Measurements from ENCODE around the gene BMPER.

Gene BMPER

DNA sequence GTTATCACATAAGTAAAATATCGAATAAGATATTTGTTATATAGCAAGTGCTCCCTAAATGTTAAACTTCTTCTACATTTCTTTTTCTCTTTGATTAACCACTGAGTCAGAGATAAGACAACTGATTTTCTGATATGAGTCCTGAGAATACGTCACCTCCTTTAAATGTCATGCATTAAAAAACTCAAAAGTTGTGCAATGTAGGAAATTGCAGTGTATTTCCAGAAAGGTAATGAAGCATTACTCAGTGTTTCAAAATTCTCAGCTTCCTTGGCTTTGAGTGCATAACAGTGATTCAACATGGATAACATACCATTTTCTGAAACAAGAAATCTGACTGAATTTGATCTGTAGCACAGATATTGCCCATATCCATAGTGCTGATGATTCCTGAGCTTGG, 155.8 kb downstream of the BMPER start:
- Histone ChIP-seq H3K9me3 (ENCODE audit: low read length) (no peaks in the 10 kb centered on the region), H3K9ac (ENCODE audit: low read length) (no peak overlapping the region), H3K4me1 (ENCODE audit: insufficient read depth, low read length) (peaks cover 13% of the 10 kb centered on the region), H3K4me3 (ENCODE audit: low read depth in 1 of 2, low read length in 2 of 2) (no peak overlapping the region), H3K27me3 (ENCODE audit: control insufficient read depth in 1 of 2, insufficient read depth in 2 of 2, low read length in 2 of 2) (no peaks in the 10 kb centered on the region), H3K27ac (ENCODE audit: low read depth, low read length) (no peak overlapping the region), H3K36me3 (ENCODE audit: insufficient read depth, low read length) (no peaks in the 10 kb centered on the region)

DNA sequence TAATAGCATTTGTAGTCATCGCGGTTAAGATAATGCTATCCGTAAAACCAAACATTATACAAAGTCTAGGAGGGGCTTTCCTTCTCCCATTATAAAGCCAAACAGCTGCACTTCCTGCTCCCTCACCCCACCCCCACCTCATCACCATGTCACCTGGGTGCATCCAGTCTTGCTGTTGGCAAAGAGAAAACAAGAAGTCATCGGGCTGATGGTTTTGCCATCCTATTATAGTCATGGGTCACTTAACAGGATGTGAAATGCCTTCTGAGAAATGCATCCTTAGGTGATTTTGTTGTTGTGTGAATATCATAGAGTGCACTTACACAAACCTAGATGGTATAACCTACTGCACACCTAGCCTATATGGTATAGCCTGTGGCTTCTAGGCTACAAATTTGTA, 157.0 kb downstream of the BMPER start:
- Histone ChIP-seq H3K27ac (ENCODE audit: low read depth, low read length) (no peak overlapping the region), H3K36me3 (ENCODE audit: insufficient read depth, low read length) (no peaks in the 10 kb centered on the region), H3K9me3 (ENCODE audit: low read length) (no peaks in the 10 kb centered on the region), H3K4me1 (ENCODE audit: insufficient read depth, low read length) (peaks cover 21% of the 10 kb centered on the region), H3K4me3 (ENCODE audit: low read depth in 1 of 2, low read length in 2 of 2) (no peak overlapping the region), H3K9ac (ENCODE audit: low read length) (no peak overlapping the region), H3K27me3 (ENCODE audit: control insufficient read depth in 1 of 2, insufficient read depth in 2 of 2, low read length in 2 of 2) (no peaks in the 10 kb centered on the region)

DNA sequence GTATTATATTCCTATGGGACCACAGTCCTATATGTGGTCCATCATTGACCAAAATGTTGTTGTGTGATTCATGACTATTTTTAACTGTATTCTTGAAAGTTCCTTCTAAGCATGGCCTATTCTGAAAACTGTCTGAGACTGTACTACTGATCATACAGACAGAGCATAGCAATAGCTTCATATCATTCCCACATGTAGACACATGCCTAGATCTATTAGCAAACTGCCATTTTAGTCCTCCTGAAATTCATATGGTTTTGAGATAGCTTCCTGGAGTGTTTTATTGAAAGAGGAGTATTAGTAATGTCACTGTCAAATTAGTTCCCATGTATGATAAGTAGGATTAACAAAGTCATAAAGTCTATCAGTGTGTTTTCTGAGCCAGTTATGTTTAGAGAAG, 157.5 kb downstream of the BMPER start:
- peaks cover 24% of the 10 kb centered on the region for H3K4me1 ChIP-seq (ENCODE audit: insufficient read depth, low read length)
- H3K27ac ChIP-seq (ENCODE audit: low read depth, low read length) = no peak overlapping the region
- no peaks in the 10 kb centered on the region for H3K9me3 ChIP-seq (ENCODE audit: low read length)
- H3K4me3 ChIP-seq (ENCODE audit: low read depth in 1 of 2, low read length in 2 of 2) = no peak overlapping the region
- no peaks in the 10 kb centered on the region for H3K36me3 ChIP-seq (ENCODE audit: insufficient read depth, low read length)
- H3K27me3 ChIP-seq (ENCODE audit: control insufficient read depth in 1 of 2, insufficient read depth in 2 of 2, low read length in 2 of 2) = no peaks in the 10 kb centered on the region
- H3K9ac ChIP-seq (ENCODE audit: low read length) = no peak overlapping the region

DNA sequence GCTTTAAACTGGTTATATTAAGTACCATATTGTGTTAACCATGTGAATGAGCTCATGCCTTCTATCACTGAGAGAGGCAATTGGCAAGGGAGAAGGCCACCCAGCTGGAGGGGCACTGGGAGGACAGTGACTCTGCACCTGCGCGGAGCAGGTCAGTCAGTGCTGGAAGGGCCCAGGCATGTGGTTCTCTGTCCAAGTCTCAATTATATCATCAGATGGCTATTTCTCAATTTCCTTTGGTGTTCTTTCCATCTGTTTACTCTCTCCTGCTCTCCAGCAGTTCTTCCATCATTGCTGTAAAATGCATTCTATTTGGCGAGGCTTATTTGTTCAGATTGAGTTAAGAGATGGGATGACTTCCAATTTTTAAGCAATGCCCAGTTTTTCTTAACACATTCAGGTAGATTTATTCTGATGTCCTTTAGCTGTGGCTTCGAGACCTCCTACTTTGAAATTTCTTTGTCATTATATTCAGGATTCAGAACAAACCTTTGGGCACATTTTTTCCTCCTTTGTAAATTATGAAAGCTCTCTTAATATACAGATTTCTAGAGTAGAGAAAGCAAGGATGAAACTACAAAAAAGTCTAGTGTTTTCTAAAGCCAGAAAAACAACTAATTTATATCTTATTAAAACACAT, 159.3 kb downstream of the BMPER start:
- H3K27ac ChIP-seq (ENCODE audit: low read depth, low read length) = no peak overlapping the region

DNA sequence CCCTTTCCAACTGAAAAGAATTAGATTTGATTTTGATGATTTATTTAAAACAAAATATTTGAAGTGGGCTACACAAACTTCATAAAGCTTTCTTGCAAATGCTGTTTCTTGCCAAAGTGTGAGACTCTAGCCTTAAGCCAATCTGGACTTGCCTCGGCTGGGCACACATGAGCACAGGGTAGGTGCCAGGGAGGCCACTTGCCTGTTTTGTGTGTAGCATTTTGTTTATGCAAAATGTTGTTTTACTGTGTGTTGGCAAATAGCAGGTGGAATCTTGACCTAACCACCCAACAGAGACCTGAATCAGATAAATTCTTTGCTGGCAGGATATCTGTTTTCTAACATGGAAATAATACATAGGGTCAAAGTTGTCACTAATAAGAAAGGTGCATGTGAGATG, 161.1 kb downstream of the BMPER start:
- Histone ChIP-seq H3K36me3 (ENCODE audit: insufficient read depth, low read length) (no peaks in the 10 kb centered on the region), H3K4me3 (ENCODE audit: low read depth in 1 of 2, low read length in 2 of 2) (no peak overlapping the region)

More for the DNA sequence above, 159.3 kb downstream of the BMPER start:
- Histone ChIP-seq H3K27me3 (ENCODE audit: control insufficient read depth in 1 of 2, insufficient read depth in 2 of 2, low read length in 2 of 2) (no peaks in the 10 kb centered on the region), H3K9ac (ENCODE audit: low read length) (no peak overlapping the region), H3K36me3 (ENCODE audit: insufficient read depth, low read length) (no peaks in the 10 kb centered on the region), H3K9me3 (ENCODE audit: low read length) (no peaks in the 10 kb centered on the region), H3K4me1 (ENCODE audit: insufficient read depth, low read length) (peaks cover 24% of the 10 kb centered on the region), H3K4me3 (ENCODE audit: low read depth in 1 of 2, low read length in 2 of 2) (no peak overlapping the region)

DNA sequence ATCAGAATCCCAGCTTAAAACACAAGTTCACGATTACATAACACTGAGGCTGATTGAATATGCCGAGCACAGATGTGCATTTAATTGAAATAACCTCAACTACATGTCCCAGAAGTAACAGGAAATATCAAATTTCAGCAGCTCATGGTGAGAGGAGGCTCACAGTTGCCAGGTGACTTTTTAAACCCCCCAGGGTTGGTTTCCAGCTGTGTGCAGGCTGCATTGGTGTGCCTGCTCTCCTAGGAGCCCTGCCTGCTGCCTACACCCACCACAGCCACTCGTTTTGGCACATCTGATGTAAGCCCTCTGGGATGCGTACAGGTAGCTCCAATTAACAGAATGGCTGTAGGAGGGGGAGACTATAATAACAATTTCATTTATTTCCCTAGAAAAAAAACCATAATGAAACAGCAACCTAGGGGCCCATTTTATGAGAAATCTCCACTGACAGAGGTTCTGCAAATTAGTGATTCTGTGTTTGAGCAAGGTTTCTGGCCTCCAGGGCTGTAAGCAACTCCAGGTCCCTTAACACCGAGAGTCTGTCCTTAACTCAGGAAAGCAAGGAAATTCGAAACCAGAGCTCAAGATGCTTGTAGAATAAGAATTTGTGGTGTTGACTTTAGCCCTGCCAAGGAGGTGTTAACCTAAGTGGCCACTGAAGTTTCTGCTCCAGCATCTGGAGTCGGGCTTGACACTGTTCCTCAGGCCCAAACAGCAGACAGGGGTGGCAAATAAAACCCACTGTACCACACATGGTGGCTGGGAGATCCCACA, 161.9 kb downstream of the BMPER start:
- Histone ChIP-seq H3K27ac (ENCODE audit: low read depth, low read length) (no peak overlapping the region), H3K4me1 (ENCODE audit: insufficient read depth, low read length) (peaks cover 37% of the 10 kb centered on the region), H3K27me3 (ENCODE audit: control insufficient read depth in 1 of 2, insufficient read depth in 2 of 2, low read length in 2 of 2) (no peaks in the 10 kb centered on the region), H3K9ac (ENCODE audit: low read length) (no peak overlapping the region), H3K4me3 (ENCODE audit: low read depth in 1 of 2, low read length in 2 of 2) (no peak overlapping the region), H3K36me3 (ENCODE audit: insufficient read depth, low read length) (no peaks in the 10 kb centered on the region), H3K9me3 (ENCODE audit: low read length) (no peaks in the 10 kb centered on the region)

More for the DNA sequence above, 161.1 kb downstream of the BMPER start:
- no peaks in the 10 kb centered on the region for H3K9me3 ChIP-seq (ENCODE audit: low read length)
- no peak overlapping the region for H3K27ac ChIP-seq (ENCODE audit: low read depth, low read length)
- peaks cover 36% of the 10 kb centered on the region for H3K4me1 ChIP-seq (ENCODE audit: insufficient read depth, low read length)
- H3K9ac ChIP-seq (ENCODE audit: low read length) = no peak overlapping the region
- H3K27me3 ChIP-seq (ENCODE audit: control insufficient read depth in 1 of 2, insufficient read depth in 2 of 2, low read length in 2 of 2) = no peaks in the 10 kb centered on the region

DNA sequence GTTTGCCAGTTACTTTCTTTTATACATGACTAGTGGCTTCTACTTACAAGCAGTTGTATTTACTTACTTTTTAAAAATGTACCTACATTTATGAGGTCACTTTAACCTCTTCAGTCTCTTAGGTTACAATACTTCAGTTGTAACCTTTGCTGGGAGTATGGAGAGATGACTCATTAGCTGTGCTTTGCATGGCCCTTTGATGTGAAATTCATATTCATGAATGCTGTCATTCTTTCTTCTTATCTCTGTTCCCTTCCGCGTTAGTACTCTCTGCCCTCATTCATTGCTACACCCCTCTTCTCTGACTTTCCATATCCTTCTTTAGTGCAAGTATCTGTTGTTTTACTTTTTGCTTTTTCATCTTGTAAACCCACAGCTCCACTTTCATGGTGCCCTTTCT, 164.3 kb downstream of the BMPER start:
- Histone ChIP-seq H3K9me3 (ENCODE audit: low read length) (no peaks in the 10 kb centered on the region), H3K27ac (ENCODE audit: low read depth, low read length) (no peak overlapping the region), H3K9ac (ENCODE audit: low read length) (no peak overlapping the region), H3K36me3 (ENCODE audit: insufficient read depth, low read length) (no peaks in the 10 kb centered on the region), H3K27me3 (ENCODE audit: control insufficient read depth in 1 of 2, insufficient read depth in 2 of 2, low read length in 2 of 2) (no peaks in the 10 kb centered on the region), H3K4me3 (ENCODE audit: low read depth in 1 of 2, low read length in 2 of 2) (no peak overlapping the region), H3K4me1 (ENCODE audit: insufficient read depth, low read length) (peaks cover 32% of the 10 kb centered on the region)

DNA sequence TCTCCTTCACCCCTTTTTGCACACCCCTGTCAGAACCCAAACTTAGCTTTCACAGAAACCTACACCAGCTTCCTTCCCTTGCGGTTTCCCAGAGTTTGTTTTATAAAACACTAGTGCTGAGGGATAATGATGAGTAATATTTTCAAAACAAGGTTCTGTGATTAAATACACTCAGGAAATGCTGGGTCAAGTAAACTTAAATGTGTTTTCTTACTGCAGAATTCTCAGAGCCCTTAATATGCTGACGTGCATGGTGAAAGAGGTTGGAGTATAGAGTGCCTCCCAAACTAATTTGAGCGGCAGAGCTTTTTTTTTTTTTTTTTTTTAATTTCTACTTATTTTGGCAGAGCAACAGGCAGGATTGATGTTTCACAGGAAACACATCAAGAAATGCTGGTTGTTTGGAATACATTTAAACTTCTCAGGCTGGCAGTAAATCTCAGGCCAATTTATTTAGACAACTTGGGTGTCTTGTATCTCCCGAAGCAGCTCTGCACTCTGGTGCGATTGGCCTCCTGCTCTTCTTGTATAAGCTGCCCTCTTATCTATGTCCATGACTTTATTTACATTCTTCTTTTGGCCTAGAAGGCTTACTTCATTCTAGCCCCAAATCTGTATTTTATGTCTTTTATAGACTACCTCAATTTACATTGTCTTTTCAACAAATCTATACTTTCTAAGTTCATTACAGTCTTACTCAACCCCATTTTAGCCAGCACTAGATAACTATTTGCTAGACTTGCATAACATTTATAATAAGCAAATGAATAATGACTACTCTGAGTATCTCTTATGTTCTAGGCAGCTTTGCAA, 165.4 kb downstream of the BMPER start:
- Histone ChIP-seq H3K27me3 (ENCODE audit: control insufficient read depth in 1 of 2, insufficient read depth in 2 of 2, low read length in 2 of 2) (no peaks in the 10 kb centered on the region), H3K9me3 (ENCODE audit: low read length) (no peaks in the 10 kb centered on the region), H3K4me1 (ENCODE audit: insufficient read depth, low read length) (peaks cover 24% of the 10 kb centered on the region), H3K4me3 (ENCODE audit: low read depth in 1 of 2, low read length in 2 of 2) (no peak overlapping the region), H3K36me3 (ENCODE audit: insufficient read depth, low read length) (no peaks in the 10 kb centered on the region), H3K9ac (ENCODE audit: low read length) (no peak overlapping the region), H3K27ac (ENCODE audit: low read depth, low read length) (no peak overlapping the region)

DNA sequence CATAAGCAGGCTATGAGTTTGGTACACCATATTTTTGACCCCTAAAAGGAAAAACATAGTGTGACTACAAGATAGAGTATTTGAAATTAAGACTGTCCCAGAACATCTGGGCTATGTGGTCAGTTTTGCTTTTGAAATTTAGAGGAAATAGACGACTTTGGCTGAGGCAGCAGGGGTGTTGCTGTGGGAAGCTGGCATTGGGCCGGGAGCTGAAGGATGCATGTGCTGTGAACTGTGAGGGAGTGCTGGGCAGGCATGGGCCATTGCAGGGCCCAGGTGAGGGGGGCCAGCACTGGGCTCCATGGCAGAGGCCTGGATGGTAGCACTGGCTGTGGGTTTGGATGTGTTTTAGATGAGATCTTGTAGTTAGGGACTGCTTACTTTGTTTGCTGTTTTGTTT, 168.3 kb downstream of the BMPER start:
- peaks cover 13% of the 10 kb centered on the region for H3K4me1 ChIP-seq (ENCODE audit: insufficient read depth, low read length)
- H3K27me3 ChIP-seq (ENCODE audit: control insufficient read depth in 1 of 2, insufficient read depth in 2 of 2, low read length in 2 of 2) = no peaks in the 10 kb centered on the region
- no peaks in the 10 kb centered on the region for H3K9me3 ChIP-seq (ENCODE audit: low read length)
- H3K36me3 ChIP-seq (ENCODE audit: insufficient read depth, low read length) = no peaks in the 10 kb centered on the region
- no peak overlapping the region for H3K27ac ChIP-seq (ENCODE audit: low read depth, low read length)
- H3K9ac ChIP-seq (ENCODE audit: low read length) = no peak overlapping the region
- no peak overlapping the region for H3K4me3 ChIP-seq (ENCODE audit: low read depth in 1 of 2, low read length in 2 of 2)

DNA sequence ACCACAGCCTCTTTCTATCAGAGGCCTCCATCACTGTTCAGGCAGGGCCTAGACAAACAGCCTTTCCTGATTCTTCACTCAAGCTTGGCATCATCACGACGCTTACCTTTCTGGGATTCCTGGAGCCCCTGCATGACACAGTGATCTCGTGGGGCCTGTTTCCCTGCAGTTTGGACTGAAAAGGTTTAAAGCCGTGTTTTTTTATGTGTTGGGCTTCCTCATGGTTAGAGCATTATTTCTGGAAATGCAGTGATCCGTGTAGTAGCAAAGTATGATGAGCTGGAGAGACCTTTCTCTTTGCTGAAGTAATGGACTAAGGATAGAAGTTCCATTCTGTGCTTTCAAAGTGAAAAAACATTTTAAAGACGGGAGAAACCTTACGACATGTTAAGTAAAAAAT, 169.1 kb downstream of the BMPER start:
- no peak overlapping the region for H3K9ac ChIP-seq (ENCODE audit: low read length)
- peaks cover 13% of the 10 kb centered on the region for H3K4me1 ChIP-seq (ENCODE audit: insufficient read depth, low read length)
- H3K27ac ChIP-seq (ENCODE audit: low read depth, low read length) = no peak overlapping the region
- no peaks in the 10 kb centered on the region for H3K36me3 ChIP-seq (ENCODE audit: insufficient read depth, low read length)
- H3K4me3 ChIP-seq (ENCODE audit: low read depth in 1 of 2, low read length in 2 of 2) = no peak overlapping the region
- H3K27me3 ChIP-seq (ENCODE audit: control insufficient read depth in 1 of 2, insufficient read depth in 2 of 2, low read length in 2 of 2) = no peaks in the 10 kb centered on the region
- no peaks in the 10 kb centered on the region for H3K9me3 ChIP-seq (ENCODE audit: low read length)

DNA sequence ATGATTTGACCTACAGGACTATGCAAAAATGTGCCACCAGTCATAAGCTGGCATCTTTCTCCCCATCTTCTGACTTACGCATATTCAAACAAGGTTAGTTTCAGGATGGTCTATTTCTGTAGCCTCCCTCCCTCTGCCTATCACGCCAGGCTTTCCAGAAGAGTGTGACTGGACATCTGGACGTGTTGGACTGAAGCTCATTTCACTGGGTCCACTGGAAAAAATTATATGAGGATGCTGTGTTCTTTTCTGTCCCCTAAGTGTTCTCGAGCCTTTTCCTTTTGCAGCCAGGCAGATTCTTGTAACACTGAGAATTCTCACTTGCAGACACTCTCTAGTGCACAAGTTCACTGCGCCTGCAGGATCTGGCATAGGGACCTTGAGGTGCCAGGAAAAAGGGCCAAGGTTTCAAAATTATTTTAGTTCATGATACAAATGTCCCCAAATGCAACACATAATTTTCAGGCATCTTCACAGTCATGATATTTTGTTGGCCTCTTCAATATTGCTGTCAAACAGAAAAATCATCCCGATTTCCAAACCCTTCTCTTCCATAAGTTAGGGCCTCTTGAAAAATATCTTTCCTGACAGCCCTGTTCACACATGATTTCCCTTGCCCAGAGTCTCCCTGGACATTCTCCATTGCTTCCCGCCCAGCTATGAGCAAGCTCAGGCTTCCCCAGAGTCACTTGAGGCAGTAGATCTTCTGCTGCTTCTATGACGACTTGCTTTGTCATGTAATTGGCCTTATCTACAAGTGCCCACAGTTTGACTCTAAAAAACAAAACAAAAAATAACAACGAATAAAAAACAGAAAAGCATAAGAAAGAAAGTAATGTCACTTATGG, 170.4 kb downstream of the BMPER start:
- peaks cover 7% of the 10 kb centered on the region for H3K4me1 ChIP-seq (ENCODE audit: insufficient read depth, low read length)
- no peaks in the 10 kb centered on the region for H3K9me3 ChIP-seq (ENCODE audit: low read length)
- H3K4me3 ChIP-seq (ENCODE audit: low read depth in 1 of 2, low read length in 2 of 2) = no peak overlapping the region
- H3K9ac ChIP-seq (ENCODE audit: low read length) = no peak overlapping the region
- no peaks in the 10 kb centered on the region for H3K36me3 ChIP-seq (ENCODE audit: insufficient read depth, low read length)
- H3K27ac ChIP-seq (ENCODE audit: low read depth, low read length) = no peak overlapping the region
- no peaks in the 10 kb centered on the region for H3K27me3 ChIP-seq (ENCODE audit: control insufficient read depth in 1 of 2, insufficient read depth in 2 of 2, low read length in 2 of 2)
